Glomerular visceral epithelial cell (primary cell): Measurements from ENCODE around the gene REXO2.

Experiments
- DNase-seq: peaks from one replicate; pipeline ENCODE4 v3.0.0-alpha.2; 2016; ENCODE audit errors: extremely low spot score

The REXO2 gene

GRCh38 chr11:114440971-114441763 is 1.9 kb downstream of the REXO2 start:
- DNase-seq, result no peak

- DNase-seq, result no peak
These were observed 2.7 kb downstream of the REXO2 start for GRCh38 chr11:114441921-114442320.

DNA sequence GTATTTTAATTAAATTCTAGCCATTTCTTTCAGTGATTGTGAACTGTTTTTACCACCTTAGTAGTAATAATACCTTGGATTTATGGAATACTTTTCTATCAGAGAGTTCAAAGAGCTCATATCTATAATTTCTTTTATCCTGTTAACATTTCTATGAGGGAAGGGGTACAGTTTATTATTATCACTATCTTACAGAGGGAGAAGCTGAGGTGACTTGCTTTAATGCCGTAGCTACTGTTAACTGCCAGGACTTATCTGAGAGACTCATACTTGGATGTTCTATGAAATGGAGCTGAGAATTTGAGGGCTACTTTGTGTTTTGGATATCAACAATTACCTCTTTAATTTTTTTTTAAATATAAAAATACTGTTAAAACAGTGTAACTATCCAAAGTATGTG is 3.3 kb downstream of the REXO2 start:
- DNase-seq, result no peak

DNA sequence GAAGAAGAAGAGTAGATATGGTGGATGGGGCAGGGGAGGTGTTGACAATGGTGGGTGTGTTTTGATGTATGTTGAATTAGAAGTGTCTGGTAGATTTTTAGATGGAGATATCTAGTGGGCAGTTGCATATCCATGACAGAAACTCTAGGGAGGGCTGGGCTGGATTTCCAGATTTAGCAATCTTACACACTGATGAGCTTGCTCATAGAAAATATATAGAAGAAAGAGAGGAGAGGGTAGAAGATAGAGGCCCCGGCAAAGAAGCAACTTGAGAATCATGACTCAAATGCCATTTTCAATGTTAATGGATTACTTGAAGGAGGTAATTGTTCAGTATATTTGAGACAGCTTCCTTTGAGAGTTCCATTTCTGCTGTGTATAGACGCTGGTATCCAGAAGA is 8.2 kb downstream of the REXO2 start:
- DNase-seq, result no peak

DNA sequence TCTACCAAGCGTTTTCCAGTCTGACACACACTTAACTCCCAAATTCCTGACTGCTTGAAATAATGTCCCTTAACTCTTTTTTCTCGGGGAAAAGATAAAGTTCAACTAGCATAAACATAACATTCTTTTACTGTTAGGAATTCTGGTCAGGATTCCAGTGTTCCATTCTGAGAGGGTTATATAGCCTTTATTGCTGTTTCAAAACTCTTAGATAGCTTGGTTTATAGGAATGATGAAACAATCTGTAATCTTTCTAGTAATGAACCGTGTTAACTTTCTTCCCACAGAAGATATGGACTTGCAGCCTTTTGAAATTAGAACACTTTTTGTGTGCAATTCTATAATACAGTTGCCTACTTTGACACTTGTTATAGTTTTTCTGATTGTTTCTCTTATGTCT is 8.6 kb downstream of the REXO2 start:
- no peak for DNase-seq

- no peak for DNase-seq
These were observed 9.6 kb downstream of the REXO2 start for GRCh38 chr11:114448749-114449482.

GRCh38 chr11:114449845-114450244 is 10.6 kb downstream of the REXO2 start:
- DNase-seq, result no peak

GRCh38 chr11:114452399-114452798 is 13.1 kb downstream of the REXO2 start:
- DNase-seq, result no peak

- no peak for DNase-seq
These were observed 24.7 kb downstream of the REXO2 start for GRCh38 chr11:114463999-114464398.

DNA sequence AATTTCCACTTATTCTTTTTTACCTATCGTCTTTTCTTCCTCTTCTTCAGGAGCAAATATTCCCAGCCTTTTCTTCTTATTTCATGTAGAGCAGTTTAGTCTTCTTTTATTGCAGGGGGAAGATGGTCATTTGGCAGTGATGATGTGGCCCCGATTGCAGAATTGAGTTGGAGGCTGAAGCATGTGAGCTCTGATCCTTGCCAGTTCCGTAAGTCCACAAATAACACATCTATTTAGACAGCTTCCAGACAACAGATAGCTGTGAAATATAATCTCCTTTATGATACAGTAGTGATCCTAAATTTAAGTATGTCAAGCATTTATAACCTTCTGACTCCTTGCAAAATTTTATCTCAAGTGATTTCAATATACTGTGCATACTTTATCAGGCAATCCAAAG is 27.5 kb downstream of the REXO2 start:
- no peak for DNase-seq

DNA sequence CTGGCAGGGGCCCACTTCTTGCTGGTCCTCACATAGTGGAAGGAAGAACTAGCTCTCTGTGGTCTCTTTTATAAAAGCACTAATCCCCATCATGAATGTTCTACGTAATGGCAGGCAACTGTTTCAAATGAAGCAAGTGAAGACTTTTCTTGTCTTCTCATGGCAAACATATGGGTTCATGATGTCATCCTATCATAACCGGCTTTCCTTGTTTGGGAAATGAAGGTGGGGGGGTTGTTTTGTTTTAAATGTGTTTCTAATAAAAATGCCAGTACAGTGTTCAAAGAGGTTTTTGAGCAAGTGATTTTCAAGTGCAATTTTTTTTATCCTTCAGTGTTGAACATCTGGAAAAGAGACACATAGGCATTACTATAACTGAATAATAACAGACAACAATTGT is 33.4 kb downstream of the REXO2 start:
- DNase-seq, result no peak

GRCh38 chr11:114478001-114478410 is 38.7 kb downstream of the REXO2 start:
- DNase-seq, result no peak

DNA sequence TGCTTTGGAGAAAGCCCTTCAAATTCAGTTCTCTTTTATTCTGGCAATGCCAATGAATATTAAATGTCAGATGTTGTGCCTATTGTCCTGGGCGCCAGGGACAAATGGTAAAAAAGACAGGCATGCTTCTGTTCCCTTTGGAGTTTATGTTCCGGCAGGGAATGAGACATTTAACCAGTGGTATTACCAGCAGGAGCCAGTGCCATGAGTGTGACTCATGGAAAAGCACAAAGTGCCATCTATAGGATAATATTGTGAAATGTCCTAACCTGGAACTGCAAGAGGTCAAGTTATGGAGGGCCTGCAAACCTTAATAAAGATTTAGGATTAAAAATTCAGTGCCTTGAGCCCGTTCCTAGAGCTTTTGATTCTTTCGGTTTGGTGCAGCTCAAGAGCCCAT is 39.5 kb downstream of the REXO2 start:
- DNase-seq, result no peak

DNA sequence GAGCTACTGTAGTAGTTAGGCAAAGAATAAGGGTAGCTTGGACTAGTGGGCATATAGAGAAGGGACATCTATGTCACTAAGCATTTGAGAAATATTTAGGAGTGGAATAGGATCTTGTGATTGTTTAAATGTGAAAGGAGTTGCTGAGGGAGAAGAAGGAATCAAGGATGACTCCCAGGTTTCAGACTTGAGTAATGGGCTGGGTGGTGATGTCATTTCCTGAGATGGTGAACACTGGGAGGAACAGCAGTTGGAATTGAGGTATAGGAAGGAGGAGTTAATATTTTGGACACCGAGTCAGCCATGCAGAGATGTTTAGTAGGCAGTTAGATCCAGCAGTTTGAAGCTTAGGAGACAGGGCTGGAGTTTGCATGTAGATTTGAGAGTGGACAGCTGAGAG is 40.1 kb downstream of the REXO2 start:
- no peak for DNase-seq

- DNase-seq, result no peak
These were observed 42.8 kb downstream of the REXO2 start for GRCh38 chr11:114482114-114482513.

DNA sequence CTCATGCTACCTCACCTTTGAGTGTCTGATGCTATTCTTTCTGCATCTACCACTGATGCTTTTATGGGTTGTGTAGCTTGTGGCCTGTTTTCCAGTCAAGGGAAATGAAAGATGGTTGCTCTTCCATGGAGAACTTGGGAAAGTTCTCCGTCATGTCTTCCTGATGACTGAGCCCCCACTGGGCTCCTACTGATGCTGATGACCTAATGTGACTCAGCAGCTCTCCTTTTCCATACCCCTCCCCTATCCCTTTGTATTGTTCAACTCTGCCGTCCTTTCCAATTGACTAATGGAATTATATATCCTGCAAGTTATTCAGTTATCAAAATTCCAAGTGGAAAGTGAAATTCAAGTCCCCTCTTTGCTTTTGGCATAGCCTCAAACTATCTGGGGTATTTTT is 44.7 kb downstream of the REXO2 start:
- no peak for DNase-seq

DNA sequence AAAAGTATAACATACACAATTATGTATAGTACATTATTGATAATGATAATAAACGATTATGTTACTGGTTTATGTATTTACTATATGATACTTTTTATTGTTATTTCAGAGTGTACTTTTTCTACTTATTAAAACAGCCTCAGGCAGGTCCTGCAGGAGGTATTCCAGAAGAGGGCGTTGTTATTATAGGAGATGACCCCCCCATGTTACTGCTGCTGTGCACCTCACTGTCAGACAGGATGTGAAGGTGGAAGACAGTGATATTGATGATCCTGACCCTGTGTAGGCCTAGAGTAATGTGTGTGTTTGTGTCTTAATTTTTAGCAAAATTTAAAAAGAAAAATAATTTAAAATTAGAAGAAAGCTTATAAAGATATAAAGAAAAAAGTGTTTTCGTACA is 57.6 kb downstream of the REXO2 start:
- no peak for DNase-seq

GRCh38 chr11:114499756-114500155 is 60.5 kb downstream of the REXO2 start:
- DNase-seq, result no peak
